A673 (cell line): Measurements from ENCODE around the gene AQP12A.

ENCODE experiments used
- EZH2 ChIP-seq: fragments of 200-600 bp; sonication (generic); IDR thresholded peaks from 2 replicates; pipeline ENCODE4 v1.6.1; 2017; ENCODE audit warnings: borderline replicate concordance, low read depth, mild to moderate bottlenecking, mixed read lengths, antibody characterized with exemption, low read length; ENCODE audit not compliant: poor library complexity, severe bottlenecking
- TF ChIP-seq, protein P1 (sequence below): fragments of 300-800, 200-600 bp; sonication (generic); conservative IDR thresholded peaks from 2 replicates; pipeline ENCODE4 v1.5.1; 2017; ENCODE audit warnings: low read depth, mild to moderate bottlenecking, antibody characterized with exemption, low read length, moderate library complexity, mixed read lengths

DNA sequence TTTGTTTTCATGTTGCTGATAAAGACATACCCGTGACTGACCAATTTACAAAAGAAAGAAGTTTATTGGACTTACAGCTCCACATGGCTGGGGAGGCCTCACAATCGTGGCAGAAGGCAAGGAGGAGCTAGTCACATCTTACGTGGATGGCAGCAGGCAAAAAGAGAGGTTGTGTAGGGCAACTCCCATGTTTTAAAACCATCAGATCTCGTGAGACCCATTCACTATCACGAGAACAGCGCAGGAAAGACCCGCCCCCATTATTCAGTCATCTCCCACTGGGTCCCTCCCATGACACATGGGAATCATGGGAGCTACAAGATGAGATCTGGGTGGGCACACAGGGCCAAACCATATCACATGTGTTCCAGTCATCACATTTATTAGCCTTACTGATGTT is 16.8 kb downstream of the AQP12A start:
- TF ChIP-seq, protein P1, sequence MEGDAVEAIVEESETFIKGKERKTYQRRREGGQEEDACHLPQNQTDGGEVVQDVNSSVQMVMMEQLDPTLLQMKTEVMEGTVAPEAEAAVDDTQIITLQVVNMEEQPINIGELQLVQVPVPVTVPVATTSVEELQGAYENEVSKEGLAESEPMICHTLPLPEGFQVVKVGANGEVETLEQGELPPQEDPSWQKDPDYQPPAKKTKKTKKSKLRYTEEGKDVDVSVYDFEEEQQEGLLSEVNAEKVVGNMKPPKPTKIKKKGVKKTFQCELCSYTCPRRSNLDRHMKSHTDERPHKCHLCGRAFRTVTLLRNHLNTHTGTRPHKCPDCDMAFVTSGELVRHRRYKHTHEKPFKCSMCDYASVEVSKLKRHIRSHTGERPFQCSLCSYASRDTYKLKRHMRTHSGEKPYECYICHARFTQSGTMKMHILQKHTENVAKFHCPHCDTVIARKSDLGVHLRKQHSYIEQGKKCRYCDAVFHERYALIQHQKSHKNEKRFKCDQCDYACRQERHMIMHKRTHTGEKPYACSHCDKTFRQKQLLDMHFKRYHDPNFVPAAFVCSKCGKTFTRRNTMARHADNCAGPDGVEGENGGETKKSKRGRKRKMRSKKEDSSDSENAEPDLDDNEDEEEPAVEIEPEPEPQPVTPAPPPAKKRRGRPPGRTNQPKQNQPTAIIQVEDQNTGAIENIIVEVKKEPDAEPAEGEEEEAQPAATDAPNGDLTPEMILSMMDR, result no peak
- no peak for TF ChIP-seq EZH2
